ENCODE results near the gene UNC13D.

UNC13D gene

DNA sequence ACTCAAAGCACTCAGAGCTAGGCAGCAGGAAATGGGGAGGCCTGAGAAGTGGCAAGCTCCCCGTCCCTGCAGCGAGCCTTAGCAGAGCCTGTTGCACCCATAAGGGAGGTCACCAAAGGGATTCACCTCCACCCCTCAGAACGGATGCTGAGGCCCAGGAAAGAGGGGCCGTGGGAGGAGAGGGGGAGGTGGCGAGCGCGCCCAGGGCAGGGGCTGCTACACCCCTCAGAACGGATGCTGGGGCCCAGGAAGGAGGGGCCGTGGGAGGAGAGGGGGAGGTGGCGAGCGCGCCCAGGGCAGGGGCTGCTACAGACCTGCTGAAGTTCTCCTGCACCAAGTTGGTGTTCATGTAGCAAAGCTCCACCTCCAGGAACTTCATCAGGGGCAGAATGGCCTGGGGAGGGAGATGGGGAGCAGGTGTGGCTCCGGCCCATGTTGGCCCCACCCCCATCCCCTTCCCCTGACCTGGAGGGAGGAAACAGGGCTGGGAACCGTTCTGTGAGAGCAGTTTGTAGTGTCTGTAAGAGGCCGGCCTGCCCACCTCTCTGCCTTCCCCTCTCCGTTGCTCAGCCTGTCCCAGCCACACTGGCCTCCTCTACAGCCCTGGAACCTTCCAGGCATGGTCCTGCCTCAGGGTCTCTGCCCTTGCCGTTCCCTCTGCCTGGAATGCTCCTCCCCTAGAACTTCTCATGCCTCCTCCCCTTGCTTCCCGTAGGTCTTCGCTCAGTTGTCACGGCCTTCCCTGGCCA, 11.4 kb downstream of the UNC13D start:
- DNase-seq, result no peak

- DNase-seq, result peak; percentile 49
Observed at GRCh38 chr17:75832164-75832651, 12.0 kb downstream of the UNC13D start.

DNA sequence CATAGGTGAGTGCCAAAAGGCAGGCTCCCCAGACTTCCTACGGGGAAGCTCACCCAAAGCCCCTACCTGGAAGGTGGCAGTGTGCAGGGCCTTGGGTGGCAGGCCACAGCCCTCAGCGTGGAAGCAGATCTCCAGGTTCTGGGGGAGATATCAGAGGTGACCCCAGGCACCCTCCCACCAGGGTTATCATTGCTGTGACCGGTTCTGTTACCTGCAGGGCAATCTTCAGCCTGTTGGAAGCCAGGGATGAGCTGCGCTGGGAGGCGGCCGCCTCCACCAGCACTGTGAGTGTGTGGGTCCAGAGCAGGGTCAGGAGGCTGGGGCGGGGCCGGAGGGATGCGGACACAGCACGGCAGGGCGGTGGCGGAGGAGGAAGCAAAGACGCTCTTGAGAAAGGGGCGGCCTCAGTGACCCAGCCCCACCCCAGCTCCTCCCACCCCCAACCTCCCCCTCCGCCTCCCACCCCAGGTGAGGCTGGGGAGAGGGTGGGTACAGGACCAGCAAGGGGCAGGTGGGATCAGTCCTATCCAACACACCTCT, 13.1 kb downstream of the UNC13D start:
- DNase-seq, result no peak

GRCh38 chr17:75830164-75831031, 13.8 kb downstream of the UNC13D start:
- no peak for DNase-seq

GRCh38 chr17:75829747-75830146, 14.5 kb downstream of the UNC13D start:
- no peak for DNase-seq

DNA sequence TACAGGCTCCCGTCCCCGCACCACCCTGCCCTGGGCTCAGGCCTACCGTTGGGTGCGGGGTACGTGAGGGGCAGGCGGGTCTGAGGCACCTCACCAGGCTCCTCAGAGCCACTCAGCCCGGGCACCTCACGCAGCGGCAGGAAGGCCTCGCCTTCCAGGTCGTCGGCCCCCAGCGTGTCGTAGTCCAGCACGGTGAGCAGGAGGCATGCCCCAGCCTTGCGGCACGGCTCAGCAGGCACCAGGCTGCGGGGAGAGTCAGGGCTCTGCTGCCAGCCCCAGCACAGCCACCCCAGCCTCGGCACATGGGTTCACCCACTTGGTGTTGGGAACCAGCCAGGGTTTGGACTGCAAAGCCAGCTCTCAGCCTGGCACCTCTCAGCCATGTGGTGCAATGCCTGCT, 15.5 kb downstream of the UNC13D start:
- DNase-seq, result no peak

DNA sequence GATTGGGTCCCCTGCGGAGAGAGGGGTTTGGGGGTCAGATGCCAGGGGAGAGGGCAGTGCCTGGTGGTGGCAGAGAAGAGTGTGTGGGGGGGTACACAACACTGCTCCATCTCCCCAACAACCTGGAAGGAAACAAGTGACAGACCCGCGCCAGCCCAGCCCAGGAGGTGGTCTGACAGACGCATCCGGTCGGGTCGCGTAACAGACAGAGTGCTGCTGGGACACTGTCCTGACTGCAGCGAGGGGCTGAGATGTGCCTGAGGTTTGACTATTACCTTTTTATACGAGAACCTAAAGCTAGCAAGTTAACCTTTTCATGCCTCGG, 16.2 kb downstream of the UNC13D start:
- DNase-seq, result no peak

DNA sequence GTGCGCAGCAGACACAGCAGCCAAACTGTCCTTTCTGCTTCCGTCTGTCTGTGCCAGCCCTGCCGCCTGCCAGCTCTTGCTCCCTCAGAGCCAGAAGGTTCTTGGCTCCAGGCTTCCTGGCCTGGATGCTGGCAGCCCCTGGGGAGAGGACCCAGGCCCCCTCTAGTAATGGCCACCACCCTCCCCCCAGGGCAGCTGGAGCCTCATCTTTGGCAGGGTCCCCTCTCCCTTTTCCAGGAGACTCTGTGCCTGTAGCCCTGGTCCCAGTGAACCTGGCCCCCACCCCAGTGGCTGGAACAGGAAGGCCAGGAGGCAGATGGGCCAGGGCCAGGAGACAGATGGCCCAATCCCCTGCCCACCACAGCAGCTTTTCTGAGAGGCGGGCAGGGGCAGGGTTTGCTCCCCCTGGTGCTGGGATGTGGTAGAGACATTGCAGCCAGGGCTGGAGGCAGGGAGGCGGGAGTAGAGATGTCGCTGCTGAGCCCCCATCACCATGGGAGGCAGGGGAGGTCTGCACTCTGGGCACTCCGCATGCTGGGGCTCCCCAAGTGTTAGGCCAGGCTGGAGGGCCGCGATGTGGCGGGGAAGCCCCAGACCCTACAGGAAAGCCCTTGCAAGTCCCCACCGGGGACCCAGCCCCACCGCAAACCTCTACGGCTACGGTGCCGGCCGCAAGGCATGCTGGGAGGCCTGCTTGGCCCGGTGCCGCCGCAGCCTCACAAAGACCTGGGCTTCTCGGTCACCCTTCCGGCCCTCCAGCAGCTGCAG, 16.7 kb downstream of the UNC13D start:
- peak; percentile 73 for DNase-seq

DNA sequence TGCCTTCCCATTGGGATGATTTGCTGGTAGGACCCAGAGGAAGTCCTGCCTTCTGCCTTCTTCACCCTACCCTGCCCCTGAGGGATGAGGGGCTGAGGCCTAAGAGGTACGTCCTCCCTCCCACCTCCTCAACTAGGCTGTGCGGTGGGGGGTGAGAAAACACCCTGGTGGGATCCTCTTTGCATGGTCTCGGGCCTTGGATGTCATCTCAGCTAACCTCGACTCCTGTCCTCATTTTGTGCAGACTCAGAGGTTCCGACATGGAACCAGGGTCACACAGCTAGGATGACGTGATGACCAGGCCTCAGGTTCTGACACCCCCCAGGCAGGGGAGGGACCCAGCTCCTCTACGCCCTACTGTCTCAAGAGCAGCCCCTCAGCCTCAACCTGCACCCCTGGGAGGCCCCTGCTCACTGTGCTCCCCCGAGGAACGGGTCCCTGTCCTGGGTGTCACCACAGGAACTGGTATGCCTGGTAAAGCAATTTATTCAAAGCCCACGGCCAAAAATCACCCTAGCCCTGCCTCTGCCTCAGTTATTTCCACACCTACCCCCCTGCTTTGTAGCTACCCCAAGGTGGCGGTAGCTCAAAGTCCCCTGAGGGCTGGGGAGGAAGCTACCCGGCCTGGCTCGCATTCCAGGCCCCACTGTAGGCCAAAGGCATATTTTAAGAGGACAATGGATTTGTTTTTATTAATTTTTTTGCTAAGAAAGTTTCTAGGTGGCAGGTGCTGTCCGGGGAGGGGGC, 17.5 kb downstream of the UNC13D start:
- DNase-seq, result no peak

DNA sequence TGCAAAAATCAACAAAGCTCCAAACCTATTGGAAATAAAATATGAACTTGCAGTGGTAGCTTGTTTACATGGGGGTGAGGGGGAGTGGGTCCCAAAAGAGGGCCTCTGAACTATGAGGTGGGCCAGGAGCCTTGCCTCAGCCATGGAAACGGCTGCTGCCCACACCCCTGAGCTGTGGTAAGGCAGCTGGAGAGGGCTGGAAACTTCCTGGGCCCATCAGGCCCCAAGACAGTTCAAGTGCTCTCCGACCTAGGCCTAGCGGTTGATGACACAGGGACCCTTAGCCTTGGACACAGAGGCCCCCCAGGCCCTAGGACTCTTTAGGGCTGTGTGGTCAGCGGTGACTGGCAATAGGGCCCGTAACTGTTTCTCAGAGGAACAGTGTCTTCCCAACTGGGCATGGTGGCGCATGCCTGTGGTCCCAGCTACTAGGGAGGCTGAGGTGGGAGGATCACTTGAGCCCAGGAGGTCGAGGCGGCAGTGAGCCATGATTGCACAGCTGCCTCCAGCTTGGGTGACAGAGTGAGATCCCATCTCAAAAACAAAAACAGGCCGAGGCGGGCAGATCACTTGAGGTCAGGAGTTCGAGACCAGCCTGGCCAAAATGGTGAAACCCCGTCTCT, 18.3 kb downstream of the UNC13D start:
- DNase-seq, result no peak

GRCh38 chr17:75825149-75825552, 19.1 kb downstream of the UNC13D start:
- DNase-seq, result no peak

DNA sequence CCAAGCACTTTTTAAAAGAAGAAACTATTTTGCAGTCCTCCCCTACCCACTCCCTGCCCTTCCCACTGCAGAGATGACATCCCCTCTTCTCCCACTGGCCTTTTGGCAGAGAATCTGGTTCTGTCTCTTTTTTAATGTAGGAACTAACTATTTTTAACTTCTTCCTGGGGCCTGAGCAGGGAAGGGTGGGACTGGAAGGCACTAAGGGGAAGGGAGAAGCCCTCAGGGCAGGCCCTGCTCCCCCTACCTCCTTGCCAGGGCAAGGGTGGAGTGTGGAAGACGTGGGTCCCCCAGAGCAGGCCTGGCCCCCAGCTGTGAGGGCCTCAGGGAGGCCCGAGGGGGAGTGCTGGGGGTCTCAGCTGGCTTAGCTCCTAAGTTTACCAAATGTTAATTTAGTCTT, 19.5 kb downstream of the UNC13D start:
- DNase-seq, result no peak

GRCh38 chr17:75824050-75824552, 20.1 kb downstream of the UNC13D start:
- DNase-seq, result no peak

DNA sequence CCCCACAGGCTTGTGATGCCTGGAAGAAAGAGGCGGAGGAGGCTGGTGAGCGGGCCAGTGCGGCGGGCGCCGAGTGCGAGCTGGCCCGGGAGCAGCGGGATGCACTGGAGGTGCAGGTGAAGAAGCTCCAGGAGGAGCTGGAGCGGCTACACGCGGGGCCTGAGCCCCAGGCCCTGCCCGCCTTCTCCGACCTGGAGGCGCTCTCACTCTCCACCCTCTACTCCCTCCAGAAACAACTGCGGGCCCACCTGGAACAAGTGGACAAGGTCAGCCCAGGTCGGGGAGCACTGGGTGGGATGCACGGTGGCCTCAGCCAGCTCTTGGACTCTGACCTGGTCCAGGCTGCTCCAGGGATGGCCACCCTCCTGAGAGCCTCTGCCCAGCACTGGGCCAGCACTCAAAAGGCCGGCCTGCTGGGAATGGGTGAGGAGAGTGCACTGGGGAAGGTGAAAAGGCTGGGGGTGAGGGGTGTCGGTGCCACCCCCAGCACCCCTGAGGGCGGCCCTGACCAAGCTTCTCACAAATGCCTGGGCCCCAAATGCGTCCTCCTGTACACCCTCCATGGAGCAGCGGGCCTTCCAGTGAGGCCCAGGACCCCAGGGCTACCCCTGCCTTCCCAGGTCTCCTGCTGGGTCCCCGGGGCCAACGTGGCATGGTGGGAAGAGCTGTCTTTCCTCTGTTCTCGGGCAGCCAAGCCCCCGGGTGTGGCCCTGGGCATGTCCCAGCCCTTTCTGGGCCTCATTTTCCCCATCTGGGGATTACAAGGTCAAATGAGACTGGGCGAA, 20.8 kb downstream of the UNC13D start:
- DNase-seq, result no peak

DNA sequence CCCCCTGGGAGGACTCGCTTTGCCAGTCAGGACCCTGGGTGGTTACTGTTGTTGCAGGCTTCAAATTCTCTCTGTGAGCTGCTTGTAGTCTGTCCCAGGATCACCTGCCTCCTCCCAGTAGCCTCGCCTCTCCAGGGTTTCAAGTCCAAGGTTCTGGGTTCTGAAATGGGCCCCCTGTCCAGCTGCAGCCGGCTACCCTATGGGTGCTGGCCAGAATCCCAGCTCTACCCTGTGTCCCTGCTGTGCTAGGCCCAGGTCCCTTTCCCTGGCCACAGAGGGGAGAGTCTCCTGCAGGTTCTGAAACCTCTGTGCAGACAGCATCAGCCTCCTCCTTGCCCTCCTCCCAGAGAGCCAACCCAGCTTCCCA, 21.4 kb downstream of the UNC13D start:
- no peak for DNase-seq

- no peak for DNase-seq
Observed at GRCh38 chr17:75822119-75822799, 21.9 kb downstream of the UNC13D start.

DNA sequence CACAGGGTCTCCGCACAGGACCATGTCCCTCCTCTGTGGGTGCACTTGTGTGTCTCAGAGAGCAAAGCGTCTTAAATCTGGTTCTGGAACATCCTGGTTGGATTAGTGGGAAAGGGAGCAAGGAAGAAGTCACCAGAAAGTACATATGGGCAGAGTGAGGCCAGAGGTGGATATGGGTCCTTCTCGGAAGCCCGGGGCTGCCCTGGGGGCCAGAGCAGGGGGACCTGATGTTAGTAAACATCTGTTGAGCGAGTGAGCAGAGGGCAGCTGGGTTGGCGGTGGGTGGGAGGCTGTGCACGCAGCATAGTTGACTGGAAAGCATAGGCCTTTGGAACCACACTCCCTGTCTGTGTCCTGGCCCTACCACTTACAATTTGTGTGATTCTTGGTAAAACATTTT, 22.7 kb downstream of the UNC13D start:
- no peak for DNase-seq

GRCh38 chr17:75820094-75821080, 23.8 kb downstream of the UNC13D start:
- DNase-seq, result no peak

DNA sequence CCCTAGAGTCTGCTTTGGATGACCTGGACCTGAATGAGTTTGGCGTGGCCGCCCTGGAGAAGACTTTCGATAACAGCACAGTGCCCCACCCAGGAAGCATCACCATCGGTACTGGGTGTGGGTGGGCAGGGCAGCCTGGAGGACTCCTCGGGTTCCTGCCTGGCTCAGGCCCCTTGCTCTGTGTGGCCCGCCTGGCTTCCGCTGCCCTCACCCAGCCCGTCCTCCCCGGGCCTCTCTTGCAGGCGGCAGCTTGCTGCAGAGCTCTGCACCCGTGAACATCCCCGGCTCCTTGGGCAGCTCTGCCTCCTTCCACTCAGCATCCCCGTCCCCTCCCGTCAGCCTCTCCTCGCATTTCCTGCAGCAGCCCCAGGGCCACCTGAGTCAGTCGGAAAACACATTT, 24.5 kb downstream of the UNC13D start:
- DNase-seq, result no peak
